Endothelial cell of umbilical vein (primary cell): Measurements from ENCODE around the gene TNS1. TPM values are rescaled to one million over a fixed set of nuclear protein-coding genes. Genes with fewer than 3 reads are reported as not detected.

Experiments used
- BruUV-seq: library from RNA; stranded (reverse); fragments of 400-500 nt; replicated peaks from 2 replicates; lab custom pipeline; 2021; lab: Mats Ljungman, UMichigan
- CTCF ChIA-PET: fragments of 300-600, 350-600 bp; sonication (Branson Sonifier 250); formaldehyde crosslinking; loops from one replicate; lab custom pipeline; 2021; ENCODE audit warnings: antibody characterized with exemption, inconsistent platforms; lab: Charles Lee
- POLR2A ChIA-PET: fragments of 300-600, 350-600 bp; sonication (Branson Sonifier 250); formaldehyde crosslinking; loops from one replicate; lab custom pipeline; 2021; ENCODE audit warnings: antibody characterized with exemption, inconsistent platforms; lab: Charles Lee
- DNase-seq: peaks from one replicate; pipeline ENCODE4 v3.0.0-alpha.2; 2011; ENCODE audit warnings: low read depth, low spot score
- FAIRE-seq: peaks from 2 replicates; lab custom pipeline; 2011; peaks lifted over from hg19 to GRCh38; lab: Jason Lieb, UNC
- H2AFZ ChIP-seq: 2 replicates; pipeline ENCODE4 v1.6.0; 2012; ENCODE audit warnings: low read depth, low read length, control low read depth, inconsistent platforms
- H3K27ac ChIP-seq: 2 replicates; pipeline ENCODE4 v1.5.1; 2011; ENCODE audit warnings: low read depth, mild to moderate bottlenecking, control low read depth, low read length, moderate library complexity; ENCODE audit not compliant: insufficient read depth
- H3K27me3 ChIP-seq, 2 experiments: 2 replicates each; pipeline versions ENCODE4 v1.6.0 to v1.6.1; 2011; ENCODE audit warnings: low read length in 2 of 2, mixed read lengths in 1 of 2; ENCODE audit not compliant: control insufficient read depth in 2 of 2, insufficient read depth in 2 of 2
- H3K36me3 ChIP-seq, 2 experiments: 2 replicates in 1 of 2; 3 replicates in 1 of 2; pipeline ENCODE4 v1.5.1; 2011; ENCODE audit warnings: low read length in 2 of 2, mild to moderate bottlenecking in 1 of 2, moderate library complexity in 1 of 2; ENCODE audit not compliant: control insufficient read depth in 2 of 2, insufficient read depth in 2 of 2; ENCODE audit errors: extremely low read depth in 1 of 2
- H3K4me1 ChIP-seq: 3 replicates; pipeline ENCODE4 v1.5.1; 2011; ENCODE audit warnings: mild to moderate bottlenecking, low read length; ENCODE audit not compliant: control insufficient read depth, insufficient read depth; ENCODE audit errors: extremely low read depth
- H3K4me2 ChIP-seq: 2 replicates; pipeline ENCODE4 v1.6.1; 2011; ENCODE audit warnings: low read length, control low read depth, mixed read lengths; ENCODE audit not compliant: insufficient read depth
- H3K4me3 ChIP-seq, 3 experiments: fragments of 200-600 bp in 1 of 3; sonication (generic), shearing (Covaris generic) in 1 of 3; replicated peaks in 1 of 3; 2 replicates each; pipeline ENCODE4 v1.5.1; 2011 to 2016; ENCODE audit warnings: control low read depth in 3 of 3, low read length in 3 of 3, mild to moderate bottlenecking in 2 of 3, inconsistent platforms in 1 of 3, low read depth in 1 of 3, moderate library complexity in 1 of 3; ENCODE audit not compliant: insufficient read depth in 1 of 3
- H3K79me2 ChIP-seq: 2 replicates; pipeline ENCODE4 v1.6.0; 2012; ENCODE audit warnings: low read length, inconsistent platforms; ENCODE audit not compliant: control insufficient read depth, insufficient read depth
- H3K9ac ChIP-seq: replicated peaks from 2 replicates; pipeline ENCODE3; 2011; ENCODE audit warnings: low read length, control low read depth; ENCODE audit not compliant: insufficient read depth; ENCODE audit errors: extremely low read depth
- H3K9me1 ChIP-seq: replicated peaks from 3 replicates; pipeline ENCODE4 v1.6.0; 2011; ENCODE audit warnings: mild to moderate bottlenecking, low read length; ENCODE audit not compliant: control insufficient read depth, insufficient read depth; ENCODE audit errors: extremely low read depth
- H3K9me3 ChIP-seq: replicated peaks from 2 replicates; pipeline ENCODE4 v1.5.1; 2012; ENCODE audit warnings: low read length, inconsistent platforms; ENCODE audit not compliant: control insufficient read depth, insufficient read depth
- H4K20me1 ChIP-seq: replicated peaks from 2 replicates; pipeline ENCODE3; 2011; ENCODE audit warnings: mild to moderate bottlenecking, low read length; ENCODE audit not compliant: control insufficient read depth, insufficient read depth; ENCODE audit errors: extremely low read depth
- EZH2 ChIP-seq: IDR thresholded peaks from 2 replicates; pipeline ENCODE4 v1.6.1; 2012; ENCODE audit warnings: borderline replicate concordance, low read depth, mild to moderate bottlenecking, moderate library complexity, low read length, inconsistent platforms; ENCODE audit not compliant: severe bottlenecking
- FOS ChIP-seq: IDR thresholded peaks from 2 replicates; pipeline ENCODE4 v1.6.1; 2011; ENCODE audit warnings: mild to moderate bottlenecking, low read length, moderate library complexity, borderline replicate concordance; ENCODE audit not compliant: insufficient read depth
- GATA2 ChIP-seq: IDR thresholded peaks from 2 replicates; pipeline ENCODE4 v1.7.0; 2011; ENCODE audit warnings: low read depth, mild to moderate bottlenecking, moderate library complexity, mixed read lengths, low read length; ENCODE audit not compliant: insufficient read length, insufficient read depth
- JUN ChIP-seq: IDR thresholded peaks from 2 replicates; pipeline ENCODE4 v1.6.1; 2011; ENCODE audit warnings: borderline replicate concordance, low read depth; ENCODE audit not compliant: insufficient read length, insufficient read depth
- MYC ChIP-seq: IDR thresholded peaks from one replicate; pipeline ENCODE4 v1.6.1; 2011; ENCODE audit warnings: mild to moderate bottlenecking, low read depth, low read length
- POLR2A ChIP-seq: IDR thresholded peaks from 2 replicates; pipeline ENCODE4 v1.6.1; 2012; ENCODE audit warnings: low read depth, mild to moderate bottlenecking, control low read depth, low read length
- POLR2AphosphoS5 ChIP-seq: IDR thresholded peaks from 2 replicates; pipeline ENCODE4 v1.6.1; 2012; ENCODE audit warnings: low read depth, mild to moderate bottlenecking, control low read depth, low read length, moderate library complexity; ENCODE audit not compliant: insufficient read depth
- dilution Hi-C: fragments of 300-500 bp; cut with MboI; formaldehyde crosslinking; loops from one replicate; pipeline ENCODE4 v1.15.0; 2019; ENCODE audit warnings: low sequenced_read_pairs; ENCODE audit not compliant: extremely low pct_ligation_motif_present
- intact Hi-C: fragments of 100-400 bp; cut with micrococcal nuclease; formaldehyde crosslinking; loops from one replicate; pipeline ENCODE4 v1.10.0; 2022
- polyA plus RNA-seq, 4 experiments: library from polyadenylated mRNA; depleted of rRNA in 3 of 4; stranded (reverse) in 3 of 4; unstranded in 1 of 4; fragments of >200 nt; gene quantifications; 2 replicates each; pipeline versions ENCODE4 v1.2.1 to v1.2.3, GENCODE V29; 2011 to 2012; ENCODE audit warnings: missing spikeins in 1 of 4
- total RNA-seq: library from RNA; stranded (reverse); gene quantifications from 2 replicates; pipeline ENCODE4 v1.2.3, GENCODE V29; 2021
- TF ChIP-seq, protein P1 (sequence below): IDR thresholded peaks from 2 replicates; pipeline ENCODE4 v1.6.1; 2011; ENCODE audit not compliant: insufficient read depth, insufficient read length
- TF ChIP-seq, protein P2 (sequence below), 2 donors: IDR thresholded peaks; 1 replicate in 1 of 2; 2 replicates in 1 of 2; pipeline ENCODE4 v1.5.1; 2011; ENCODE audit warnings: low read length in 2 of 2, mild to moderate bottlenecking in 2 of 2, moderate library complexity in 2 of 2, control low read depth in 1 of 2, inconsistent platforms in 1 of 2, low read depth in 1 of 2; ENCODE audit not compliant: insufficient read depth in 1 of 2; ENCODE audit errors: extremely low read depth in 1 of 2

The TNS1 gene
- total and polyA plus RNA-seq, 2 donors (not counting 3 experiments of a cell fraction or from before 2014, with no cell fraction given) = 11.0 to 52.1 TPM

DNA sequence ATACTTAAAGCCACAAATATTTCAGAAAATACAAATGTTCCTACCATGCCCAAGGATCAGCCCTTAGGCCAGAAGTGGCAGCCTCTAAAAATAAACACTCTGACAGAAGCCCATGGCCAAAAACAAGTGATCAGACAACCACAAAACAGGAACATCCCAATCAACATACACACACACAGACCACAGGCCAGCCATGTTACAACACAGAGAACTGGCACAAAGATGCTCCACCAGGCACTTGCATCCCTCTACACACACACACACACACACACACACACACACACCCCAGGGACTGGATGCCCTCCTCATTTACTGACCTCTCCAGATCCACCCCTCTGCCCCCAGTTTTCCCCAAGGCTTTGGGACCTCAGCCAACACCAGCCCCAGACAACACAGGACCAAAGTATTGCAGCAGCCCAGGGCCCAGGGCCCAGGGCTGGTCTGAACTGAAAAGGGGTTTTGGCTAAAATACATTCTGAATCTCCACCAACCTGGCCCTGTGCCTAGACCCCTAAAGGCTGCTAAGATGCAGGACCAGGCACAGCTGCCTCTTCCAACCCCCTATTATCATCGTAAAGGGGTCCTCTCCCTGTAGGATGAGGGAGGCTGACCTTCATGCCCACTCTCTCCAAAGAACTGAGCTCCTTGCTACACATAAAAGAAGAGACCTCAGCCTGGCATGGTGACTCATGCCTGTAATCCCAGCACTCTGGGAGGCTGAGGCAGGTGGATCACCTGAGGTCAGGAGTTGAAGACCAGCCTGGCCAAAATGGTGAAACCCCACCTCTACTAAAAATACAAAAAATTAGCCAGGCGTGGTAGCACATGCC lies 151.4 kb downstream of the TNS1 start:
- H3K4me3 ChIP-seq = no peak overlapping the region
- H3K79me2 ChIP-seq = peaks cover 19% of the 10 kb centered on the region
- intact Hi-C loops (no loop called here), dilution Hi-C loops (no loop called here)
- peaks cover 33% of the 10 kb centered on the region for H3K4me1 ChIP-seq
- H3K27me3 ChIP-seq = no peaks in the 10 kb centered on the region
- CTCF ChIA-PET = interaction anchor here (0.6 to 3.2 kb wide), 7 partner anchors 10 to 183 kb away, joined by 3 to 17 read pairs (median 3); no protein-coding TSS in a partner anchor
- H3K9me3 ChIP-seq = no peaks in the 10 kb centered on the region
- no peaks in the 10 kb centered on the region for H3K36me3 ChIP-seq
- no peaks in the 10 kb centered on the region for H4K20me1 ChIP-seq
- H3K4me2 ChIP-seq = no peak overlapping the region
- no peak overlapping the region for H3K27ac ChIP-seq
- H3K9me1 ChIP-seq = no peaks in the 10 kb centered on the region
- DNase-seq (peak; percentile 18), FAIRE-seq (peak; percentile 18)
- no TSS peak for BruUV-seq
- no peak overlapping the region for H2AFZ ChIP-seq
- no peak overlapping the region for H3K9ac ChIP-seq
- TF ChIP-seq POLR2AphosphoS5 = no peak
- TF ChIP-seq, protein P1, sequence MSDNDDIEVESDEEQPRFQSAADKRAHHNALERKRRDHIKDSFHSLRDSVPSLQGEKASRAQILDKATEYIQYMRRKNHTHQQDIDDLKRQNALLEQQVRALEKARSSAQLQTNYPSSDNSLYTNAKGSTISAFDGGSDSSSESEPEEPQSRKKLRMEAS = no peak
- no peak for TF ChIP-seq JUN
- TF ChIP-seq MYC = no peak
- TF ChIP-seq FOS = no peak
- TF ChIP-seq, protein P2, sequence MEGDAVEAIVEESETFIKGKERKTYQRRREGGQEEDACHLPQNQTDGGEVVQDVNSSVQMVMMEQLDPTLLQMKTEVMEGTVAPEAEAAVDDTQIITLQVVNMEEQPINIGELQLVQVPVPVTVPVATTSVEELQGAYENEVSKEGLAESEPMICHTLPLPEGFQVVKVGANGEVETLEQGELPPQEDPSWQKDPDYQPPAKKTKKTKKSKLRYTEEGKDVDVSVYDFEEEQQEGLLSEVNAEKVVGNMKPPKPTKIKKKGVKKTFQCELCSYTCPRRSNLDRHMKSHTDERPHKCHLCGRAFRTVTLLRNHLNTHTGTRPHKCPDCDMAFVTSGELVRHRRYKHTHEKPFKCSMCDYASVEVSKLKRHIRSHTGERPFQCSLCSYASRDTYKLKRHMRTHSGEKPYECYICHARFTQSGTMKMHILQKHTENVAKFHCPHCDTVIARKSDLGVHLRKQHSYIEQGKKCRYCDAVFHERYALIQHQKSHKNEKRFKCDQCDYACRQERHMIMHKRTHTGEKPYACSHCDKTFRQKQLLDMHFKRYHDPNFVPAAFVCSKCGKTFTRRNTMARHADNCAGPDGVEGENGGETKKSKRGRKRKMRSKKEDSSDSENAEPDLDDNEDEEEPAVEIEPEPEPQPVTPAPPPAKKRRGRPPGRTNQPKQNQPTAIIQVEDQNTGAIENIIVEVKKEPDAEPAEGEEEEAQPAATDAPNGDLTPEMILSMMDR (IDR thresholded peaks at IDR 0.05; ENCODE audit: extremely low read depth in 1 of 2, insufficient read depth in 1 of 2, low read depth in 1 of 2, low read length in 2 of 2) = no peak
- TF ChIP-seq POLR2A = no peak
- TF ChIP-seq GATA2 = no peak
- TF ChIP-seq EZH2 = no peak
- POLR2A ChIA-PET = no interaction called here
